Activated naive CD8-positive, alpha-beta T cell treated with anti-CD3 and anti-CD28 coated beads for 36 hours (primary cell): ENCODE data around the gene MAGIX. TPM values are rescaled to one million over a fixed set of nuclear protein-coding genes. Genes with fewer than 3 reads are reported as not detected.

Source experiments
- DNase-seq: peaks from one replicate; pipeline ENCODE4 v3.0.0; 2021
- H3K27ac Mint-ChIP-seq: one replicate; pipeline ENCODE4 v1.8.0; 2022; ENCODE audit warnings: mild to moderate bottlenecking, moderate library complexity, mixed read lengths
- H3K27me3 Mint-ChIP-seq: one replicate; pipeline ENCODE4 v1.8.0; 2022; ENCODE audit warnings: mild to moderate bottlenecking, mixed read lengths
- H3K36me3 Mint-ChIP-seq: one replicate; pipeline ENCODE4 v1.8.0; 2021; ENCODE audit warnings: mild to moderate bottlenecking, mixed read lengths
- H3K4me1 Mint-ChIP-seq: one replicate; pipeline ENCODE4 v1.8.0; 2021; ENCODE audit warnings: mixed read lengths
- H3K4me3 Mint-ChIP-seq: one replicate; pipeline ENCODE4 v1.8.0; 2022; ENCODE audit warnings: mild to moderate bottlenecking, moderate library complexity, mixed read lengths
- H3K9me3 Mint-ChIP-seq: one replicate; pipeline ENCODE4 v1.8.0; 2022; ENCODE audit warnings: mixed read lengths
- total RNA-seq, 2 experiments: library from RNA; stranded (reverse); gene quantifications; one replicate each; pipeline ENCODE4 v1.2.3, GENCODE V29; 2021

MAGIX gene
- total RNA-seq, 2 experiments from 2014 or later, result 0.47 to 0.88 TPM

DNA sequence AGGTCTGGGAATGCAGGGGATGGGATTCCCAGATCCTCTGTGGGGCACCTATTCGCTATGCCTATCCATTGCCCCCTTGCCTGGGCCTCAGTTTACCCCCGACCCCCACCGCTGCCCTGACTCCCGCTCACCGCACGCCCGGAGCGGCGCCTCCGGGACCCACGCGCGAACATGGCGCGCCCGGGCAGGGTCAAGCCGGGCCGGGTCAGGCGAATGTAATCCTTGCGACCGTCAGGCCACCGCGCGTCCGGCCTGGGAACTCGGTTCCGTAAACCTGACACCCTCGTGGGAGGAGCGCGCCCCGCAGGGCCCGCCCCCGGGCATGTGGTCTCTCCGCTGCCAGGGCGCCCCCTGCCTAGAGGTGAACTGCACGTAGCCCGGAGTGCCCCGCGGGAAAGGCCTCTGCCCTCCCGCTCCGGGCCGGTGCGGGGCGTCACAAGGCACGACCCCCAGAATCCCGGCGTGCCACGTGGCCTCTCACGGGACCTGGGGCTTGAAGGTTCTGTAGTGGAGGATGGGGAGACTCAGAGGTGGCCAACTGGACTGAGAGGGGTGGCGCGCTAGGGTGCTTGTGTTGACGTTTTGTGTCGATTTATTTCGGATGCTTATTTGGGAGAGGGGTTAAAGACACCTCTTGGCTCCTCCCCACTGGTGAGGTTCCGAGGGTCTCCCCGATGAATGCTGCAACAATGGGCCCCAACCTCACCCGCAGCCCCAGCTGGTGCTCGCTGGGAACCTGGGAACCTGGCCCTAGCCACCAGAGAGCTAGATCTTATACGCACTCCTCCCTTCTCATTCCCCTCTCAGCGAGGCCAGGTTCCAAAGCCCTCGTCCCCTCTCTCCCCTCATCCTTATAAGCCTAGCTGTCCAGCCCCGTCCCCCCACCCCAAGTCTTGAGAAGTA, 23.8 kb downstream of the MAGIX start, which contains the start of gene PRICKLE3:
PRICKLE3 (minus strand) TSS at position 249 of the 903 bp plus-strand sequence; CDS start at position 173, 76 bp downstream.
- peak; percentile 78 for DNase-seq
- Mint-ChIP-seq H3K27ac (peak within 1 kb of the TSS; percentile 86), H3K27me3 (no peaks in the 10 kb centered on the region), H3K9me3 (no peaks in the 10 kb centered on the region), H3K4me3 (peak within 1 kb of the TSS; percentile 90), H3K36me3 (peaks cover 7% of the 10 kb centered on the region), H3K4me1 (peaks cover 12% of the 10 kb centered on the region)

DNA sequence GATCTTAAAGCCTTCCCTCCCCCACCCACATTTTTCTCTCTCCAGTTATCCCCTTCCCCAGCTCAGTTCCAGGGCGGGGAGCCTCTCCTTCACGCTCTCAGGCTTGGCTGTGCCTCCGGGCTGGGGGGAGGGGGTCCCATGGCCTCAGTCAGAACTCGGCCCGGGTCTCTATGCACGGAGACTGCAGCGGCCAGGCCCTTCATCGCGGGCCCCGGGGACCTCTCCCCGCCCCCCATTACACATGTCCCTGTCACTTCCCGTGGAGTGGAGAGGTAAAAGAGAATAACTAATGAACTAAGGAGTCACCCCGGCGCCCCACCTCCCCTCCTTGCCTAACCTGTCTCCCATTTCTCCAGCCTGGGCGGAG, 24.5 kb downstream of the MAGIX start:
- H3K4me1 Mint-ChIP-seq, result peaks cover 12% of the 10 kb centered on the region
- H3K27me3 Mint-ChIP-seq, result no peaks in the 10 kb centered on the region
- DNase-seq, result no peak
- H3K9me3 Mint-ChIP-seq, result no peaks in the 10 kb centered on the region
- peaks cover 7% of the 10 kb centered on the region for H3K36me3 Mint-ChIP-seq
- H3K4me3 Mint-ChIP-seq, result peak overlapping the region; percentile 90
- peak overlapping the region; percentile 82 for H3K27ac Mint-ChIP-seq

GRCh38 chrX:49187526-49187925, 25.0 kb downstream of the MAGIX start:
- Mint-ChIP-seq H3K4me1 (peaks cover 14% of the 10 kb centered on the region), H3K36me3 (peaks cover 5% of the 10 kb centered on the region), H3K27me3 (no peaks in the 10 kb centered on the region), H3K27ac (no peak overlapping the region), H3K4me3 (no peak overlapping the region), H3K9me3 (no peaks in the 10 kb centered on the region)
- no peak for DNase-seq

DNA sequence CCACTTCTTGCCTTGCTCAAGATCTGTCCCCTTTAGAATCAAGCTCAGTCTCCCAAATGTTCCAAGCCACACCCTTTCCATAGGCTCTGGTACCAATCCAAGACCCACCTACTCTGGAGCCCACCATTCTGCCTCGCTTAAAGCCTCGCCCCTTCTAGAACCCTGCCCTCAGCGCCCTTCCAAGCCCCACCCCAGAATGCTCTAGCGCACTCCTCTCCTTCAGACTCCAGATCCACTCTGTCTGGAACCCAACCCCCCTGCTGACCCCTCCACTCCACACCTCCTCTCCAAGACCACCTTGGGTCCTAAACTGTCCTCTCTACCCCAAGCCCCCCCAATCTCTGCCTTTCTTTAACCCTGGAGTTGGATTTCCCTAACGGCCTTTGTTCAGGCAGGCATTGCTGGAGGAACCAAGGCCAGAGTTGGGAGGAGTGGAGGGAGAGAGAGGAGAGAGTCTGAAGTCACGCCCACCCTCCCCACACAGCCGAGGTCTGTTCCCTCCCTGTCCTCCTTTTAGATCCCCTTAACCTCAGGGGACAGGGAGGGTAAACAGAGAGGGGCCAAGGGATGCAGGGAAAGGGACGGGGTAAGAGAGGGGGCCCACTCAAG, 26.0 kb downstream of the MAGIX start:
- Mint-ChIP-seq H3K27ac (no peak overlapping the region), H3K9me3 (no peaks in the 10 kb centered on the region)

DNA sequence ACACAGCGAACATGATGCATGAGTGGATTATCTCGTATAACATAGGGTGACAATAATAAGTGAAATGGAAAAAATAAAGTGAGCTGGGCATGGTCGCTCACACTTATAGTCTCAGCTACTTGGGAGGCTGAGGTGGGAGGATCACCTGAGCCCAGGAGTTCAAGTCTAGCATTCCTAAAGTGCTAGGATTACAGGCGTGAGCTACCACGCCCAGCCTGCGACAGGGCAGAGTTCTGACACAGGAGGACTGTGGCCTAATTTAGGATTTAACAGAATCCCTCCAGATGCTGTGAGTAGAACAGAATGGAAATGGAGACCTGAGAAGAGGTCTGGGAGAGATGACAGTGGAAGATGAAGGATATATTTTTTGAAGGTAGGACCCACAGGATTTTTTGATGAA, 27.0 kb downstream of the MAGIX start:
- peaks cover 4% of the 10 kb centered on the region for H3K36me3 Mint-ChIP-seq
- H3K9me3 Mint-ChIP-seq, result no peaks in the 10 kb centered on the region
- peak overlapping the region; percentile 36 for H3K27ac Mint-ChIP-seq
- H3K4me3 Mint-ChIP-seq, result peak overlapping the region; percentile 99
- DNase-seq, result no peak
- no peaks in the 10 kb centered on the region for H3K27me3 Mint-ChIP-seq
- H3K4me1 Mint-ChIP-seq, result peaks cover 22% of the 10 kb centered on the region

More for the DNA sequence above, 26.0 kb downstream of the MAGIX start:
- no peak overlapping the region for H3K4me3 Mint-ChIP-seq
- no peak for DNase-seq
- H3K4me1 Mint-ChIP-seq, result peaks cover 23% of the 10 kb centered on the region
- H3K36me3 Mint-ChIP-seq, result peaks cover 7% of the 10 kb centered on the region
- no peaks in the 10 kb centered on the region for H3K27me3 Mint-ChIP-seq

GRCh38 chrX:49190821-49191573, 28.4 kb downstream of the MAGIX start:
- H3K36me3 Mint-ChIP-seq, result peaks cover 2% of the 10 kb centered on the region
- H3K27me3 Mint-ChIP-seq, result no peaks in the 10 kb centered on the region
- H3K9me3 Mint-ChIP-seq, result no peaks in the 10 kb centered on the region
- DNase-seq, result peak; percentile 82
- peaks cover 19% of the 10 kb centered on the region for H3K4me1 Mint-ChIP-seq
- H3K4me3 Mint-ChIP-seq, result peak overlapping the region; percentile 99
- H3K27ac Mint-ChIP-seq, result peak overlapping the region; percentile 97

DNA sequence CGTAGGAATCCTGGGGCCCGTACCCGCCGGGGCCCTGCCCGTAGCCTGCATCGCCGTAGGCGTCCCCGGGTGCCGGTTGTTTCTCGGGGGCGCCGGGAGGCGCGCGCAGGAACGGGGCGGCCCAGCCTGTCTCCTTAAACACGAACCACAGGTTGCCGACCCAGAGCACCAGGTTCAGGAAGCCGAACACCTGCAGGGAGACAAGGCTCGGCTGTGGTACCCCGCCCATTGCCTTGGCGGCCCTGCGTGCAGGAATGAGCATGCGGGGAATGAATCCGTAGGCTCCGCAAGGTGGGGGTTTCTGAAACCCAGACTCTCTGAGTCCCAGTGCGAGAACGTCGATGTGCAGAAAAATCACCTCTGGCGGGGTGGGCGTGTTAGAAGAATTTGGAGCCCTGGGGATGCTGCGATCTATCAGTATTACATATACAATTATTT, 29.0 kb downstream of the MAGIX start:
- Mint-ChIP-seq H3K4me1 (peaks cover 19% of the 10 kb centered on the region), H3K36me3 (peaks cover 2% of the 10 kb centered on the region), H3K27me3 (no peaks in the 10 kb centered on the region), H3K4me3 (peak overlapping the region; percentile 99), H3K27ac (peak overlapping the region; percentile 87), H3K9me3 (no peaks in the 10 kb centered on the region)
- no peak for DNase-seq

DNA sequence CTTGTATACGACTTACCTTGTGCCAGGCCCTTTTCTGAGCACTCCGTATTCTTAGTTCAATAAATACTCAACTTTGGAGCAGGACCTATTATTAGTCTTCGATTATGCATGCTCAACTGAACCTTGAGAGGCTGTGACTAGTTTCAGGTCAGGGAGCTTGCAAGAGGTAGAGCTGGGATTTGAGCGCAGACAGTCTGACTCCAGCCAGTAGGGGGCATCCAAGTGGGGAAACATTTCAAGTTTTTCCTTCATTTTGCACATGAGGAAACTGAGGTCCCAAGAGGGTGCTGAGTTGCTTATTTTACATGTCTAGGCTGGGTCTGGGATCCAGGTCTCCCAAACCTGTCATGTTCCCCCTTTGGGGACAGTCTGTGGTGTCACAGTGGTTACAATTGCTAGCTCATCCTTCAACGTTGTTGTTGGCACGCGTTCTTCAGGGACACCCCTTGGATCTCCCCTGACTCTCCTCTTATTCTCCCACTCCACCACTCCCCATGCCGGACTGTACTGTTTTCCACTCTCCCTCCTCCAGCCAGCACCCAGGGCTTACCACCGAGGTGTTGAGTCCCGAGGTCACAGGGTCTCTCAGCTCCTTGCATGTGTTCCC, 30.3 kb downstream of the MAGIX start:
- DNase-seq, result peak; percentile 32
- Mint-ChIP-seq H3K27me3 (no peaks in the 10 kb centered on the region), H3K27ac (peak overlapping the region; percentile 7), H3K9me3 (no peaks in the 10 kb centered on the region), H3K4me3 (peak overlapping the region; percentile 55), H3K4me1 (peaks cover 19% of the 10 kb centered on the region), H3K36me3 (peaks cover 2% of the 10 kb centered on the region)

DNA sequence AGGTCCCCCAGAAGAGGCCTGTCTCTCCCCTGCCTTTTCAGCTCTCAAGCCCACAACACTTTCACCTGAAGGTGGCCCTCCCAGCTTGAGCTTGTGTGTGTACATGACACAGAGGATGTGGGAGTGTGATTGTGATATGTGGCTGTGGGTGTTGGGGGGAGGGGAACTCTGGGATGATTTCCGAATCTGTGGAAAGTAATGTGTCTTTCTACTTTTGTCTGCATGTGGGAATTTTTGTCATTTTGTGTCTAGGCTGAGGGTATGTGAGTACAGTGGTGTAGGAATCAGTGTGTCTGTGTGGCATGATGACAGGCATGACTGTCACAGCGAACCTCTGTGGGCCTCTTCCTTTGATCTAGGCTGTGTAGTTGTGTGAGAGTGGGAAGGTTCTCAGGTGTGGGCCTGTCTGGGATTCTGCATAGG, 31.0 kb downstream of the MAGIX start:
- H3K27me3 Mint-ChIP-seq, result no peaks in the 10 kb centered on the region
- H3K36me3 Mint-ChIP-seq, result peaks cover 2% of the 10 kb centered on the region
- H3K9me3 Mint-ChIP-seq, result no peaks in the 10 kb centered on the region
- peak overlapping the region; percentile 7 for H3K27ac Mint-ChIP-seq
- DNase-seq, result no peak
- peaks cover 24% of the 10 kb centered on the region for H3K4me1 Mint-ChIP-seq
- H3K4me3 Mint-ChIP-seq, result no peak overlapping the region

DNA sequence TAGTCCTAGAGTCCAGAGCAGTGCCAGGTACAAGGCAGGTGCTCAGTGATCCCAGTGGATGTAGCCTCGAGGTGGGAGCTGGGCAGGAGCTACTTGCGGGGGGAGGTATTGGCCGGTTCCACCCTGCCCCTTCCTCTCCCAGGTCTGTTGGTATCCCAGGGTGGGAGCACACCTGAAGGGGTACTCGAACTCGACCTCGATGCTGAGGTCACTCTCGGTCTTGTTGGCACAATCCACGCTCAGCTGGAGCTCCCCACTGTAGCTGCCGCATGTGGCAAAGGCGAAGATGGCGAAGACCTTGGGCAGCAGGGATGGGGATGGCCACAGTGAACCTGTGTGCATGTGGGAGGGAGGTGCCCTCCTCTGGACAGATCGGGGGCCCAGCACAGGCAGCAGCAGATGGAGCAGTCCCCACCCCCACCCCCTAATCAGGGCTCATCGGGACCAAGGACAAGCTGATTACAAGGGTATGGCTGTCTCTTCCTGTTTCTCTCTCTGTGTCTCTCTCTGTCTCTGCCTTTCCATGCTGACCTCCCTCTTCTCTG, 35.1 kb downstream of the MAGIX start:
- Mint-ChIP-seq H3K27ac (no peak overlapping the region), H3K4me1 (peaks cover 23% of the 10 kb centered on the region), H3K4me3 (no peak overlapping the region), H3K9me3 (no peaks in the 10 kb centered on the region), H3K36me3 (peaks cover 2% of the 10 kb centered on the region), H3K27me3 (no peaks in the 10 kb centered on the region)
- no peak for DNase-seq

GRCh38 chrX:49198540-49199314, 36.2 kb downstream of the MAGIX start:
- Mint-ChIP-seq H3K9me3 (no peaks in the 10 kb centered on the region), H3K27me3 (no peaks in the 10 kb centered on the region), H3K4me3 (peak overlapping the region; percentile 67), H3K27ac (no peak overlapping the region), H3K36me3 (no peaks in the 10 kb centered on the region), H3K4me1 (peaks cover 14% of the 10 kb centered on the region)
- DNase-seq, result no peak

GRCh38 chrX:49199315-49199595, 36.7 kb downstream of the MAGIX start:
- H3K4me1 Mint-ChIP-seq, result peaks cover 11% of the 10 kb centered on the region
- no peaks in the 10 kb centered on the region for H3K9me3 Mint-ChIP-seq
- DNase-seq, result no peak
- peak overlapping the region; percentile 67 for H3K4me3 Mint-ChIP-seq
- H3K36me3 Mint-ChIP-seq, result no peaks in the 10 kb centered on the region
- H3K27me3 Mint-ChIP-seq, result no peaks in the 10 kb centered on the region
- no peak overlapping the region for H3K27ac Mint-ChIP-seq

DNA sequence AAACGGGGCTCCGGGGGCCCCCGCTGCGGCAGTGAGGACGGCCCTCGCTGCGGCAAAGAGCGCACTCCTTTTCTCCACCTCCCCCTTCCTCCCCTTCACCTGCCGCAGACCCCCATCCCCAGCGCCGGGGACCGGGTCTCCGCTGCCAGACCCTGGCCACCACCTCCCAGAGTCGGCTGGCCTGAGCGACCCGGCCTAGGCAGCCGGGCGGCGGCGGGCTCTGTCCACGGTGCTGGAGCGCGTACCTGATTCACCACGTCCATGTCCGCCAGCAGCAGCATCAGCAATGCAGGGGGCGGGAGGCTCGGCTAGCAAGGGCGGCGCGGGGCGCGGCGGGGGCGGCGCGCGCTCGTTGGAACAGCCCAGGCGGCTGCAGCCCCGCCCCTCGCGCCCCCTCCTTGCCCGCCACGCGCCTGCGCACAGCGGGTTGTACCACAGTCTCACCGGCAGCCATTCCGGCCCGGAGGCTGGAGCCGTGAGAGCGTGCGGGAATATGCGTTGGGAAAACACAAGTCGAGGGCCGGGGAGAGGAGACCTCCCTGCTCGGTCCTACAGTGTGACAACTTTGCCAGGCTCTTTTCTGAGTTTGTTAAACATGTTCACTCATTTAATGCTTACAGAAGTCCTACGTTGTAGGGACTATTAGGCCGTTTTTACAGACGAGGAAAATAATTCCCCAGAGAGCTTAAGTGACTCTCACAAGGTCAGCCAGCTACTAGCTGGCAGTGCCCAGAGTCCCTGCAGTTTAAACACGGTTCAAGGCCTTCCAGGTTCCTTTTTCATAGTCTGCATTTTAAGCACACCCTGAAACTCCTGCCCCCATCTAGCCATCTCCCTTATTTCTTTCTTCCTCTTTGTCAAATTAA, 37.6 kb downstream of the MAGIX start, which contains the start of gene SYP:
SYP (minus strand) TSS at position 288 of the 866 bp plus-strand sequence; CDS start at position 281, 7 bp downstream.
- Mint-ChIP-seq H3K4me1 (peaks cover 11% of the 10 kb centered on the region), H3K36me3 (no peaks in the 10 kb centered on the region), H3K27me3 (no peaks in the 10 kb centered on the region), H3K4me3 (peak within 1 kb of the TSS; percentile 67), H3K27ac (peak within 1 kb of the TSS; percentile 65), H3K9me3 (no peaks in the 10 kb centered on the region)
- peak; percentile 89 for DNase-seq
